Measurements from ENCODE around the gene SUFU. TPM values are rescaled to one million over a fixed set of nuclear protein-coding genes. Genes with fewer than 3 reads are reported as not detected.

The SUFU gene
- total RNA-seq, 1 experiment from 2014 or later, result 2.7 TPM

DNA sequence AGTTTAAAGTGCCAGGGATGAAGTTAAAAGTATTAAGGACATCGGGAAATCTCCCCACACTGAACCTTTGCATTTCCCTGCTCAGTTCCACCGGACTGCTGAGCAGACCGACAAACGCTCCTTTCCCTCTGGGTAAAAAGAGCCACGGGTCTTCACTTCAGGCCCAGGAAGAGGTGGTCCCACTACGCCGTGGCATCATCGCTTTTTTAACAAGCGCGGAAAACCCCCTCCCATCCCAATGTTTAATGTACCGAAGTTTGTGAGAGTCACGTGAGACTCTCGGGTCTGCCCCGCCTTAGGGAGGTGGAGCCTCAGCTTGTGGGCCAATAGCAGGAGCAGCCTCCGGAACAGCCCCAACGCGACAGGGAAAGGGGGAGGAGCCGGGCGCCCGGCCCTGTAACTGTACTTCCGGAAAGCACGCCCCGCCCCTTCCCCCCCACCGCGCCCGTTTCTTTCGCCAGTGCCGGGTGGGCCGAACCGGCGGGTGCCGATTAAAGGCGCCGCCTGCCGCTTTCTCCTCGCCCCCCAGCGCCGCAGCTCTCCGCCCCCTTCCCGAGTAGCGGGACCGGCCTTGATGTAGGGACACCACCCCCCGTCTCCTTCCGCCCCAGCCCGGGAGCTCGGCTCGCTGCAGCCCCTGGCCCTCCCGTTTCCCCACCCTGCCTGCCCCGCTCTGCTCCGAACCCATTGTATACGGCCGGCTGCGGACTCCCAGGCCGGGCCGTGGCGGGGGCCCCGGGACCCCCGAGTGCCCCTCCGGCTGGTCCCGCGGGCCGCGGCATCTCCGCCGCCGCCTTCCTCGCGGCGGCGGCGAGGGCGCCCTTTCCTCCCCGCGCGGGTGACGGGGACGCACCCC is 138.3 kb downstream of the SUFU start:
- Histone ChIP-seq H3K27ac (ENCODE audit: low read length) (peak overlapping the region; percentile 37; the same call in 1 of the 2 replicates), H3K4me1 (ENCODE audit: insufficient read depth, low read length) (no peaks in the 10 kb centered on the region; the same call in 1 of the 2 replicates), H3K4me3 (ENCODE audit: low read length) (peak overlapping the region; percentile 92), H3F3A (ENCODE audit: low read length, unreplicated experiment) (no peaks in the 10 kb centered on the region), H3K9me3 (ENCODE audit: low read length) (no peaks in the 10 kb centered on the region), H3K79me2 (ENCODE audit: low read length) (peaks cover 32% of the 10 kb centered on the region), H3K4me2 (ENCODE audit: low read length) (peak overlapping the region; percentile 97), H3K27me3 (ENCODE audit: low read length) (no peaks in the 10 kb centered on the region), H3K9ac (ENCODE audit: low read length) (peak overlapping the region; percentile 72), H3K36me3 (ENCODE audit: low read depth, low read length) (no peaks in the 10 kb centered on the region), H2AFZ (ENCODE audit: low read length) (peak overlapping the region; percentile 100), H3K9me2 (replicated peaks; ENCODE audit: low read length) (no peaks in the 10 kb centered on the region), H4K20me1 (ENCODE audit: low read length) (no peaks in the 10 kb centered on the region)
- TF ChIP-seq CTCF (conservative IDR thresholded peaks at IDR 0.05; ENCODE audit: low read depth, low read length), result no peak
- TF ChIP-seq EZH2phosphoT487 (IDR thresholded peaks at IDR 0.05; ENCODE audit: borderline replicate concordance, low read length), result no peak
- TF ChIP-seq EZH2 (IDR thresholded peaks at IDR 0.05; ENCODE audit: low read length, unreplicated experiment), result no peak
- POLR2A ChIA-PET (ENCODE audit: unreplicated experiment), result interaction anchor here (0.6 kb wide), 2 partner anchors 8 to 13 kb away, joined by 4 to 6 read pairs; no protein-coding TSS in a partner anchor
- intact Hi-C loops (cut with micrococcal nuclease), result loop anchor here (1.0 to 10.0 kb wide), 2 partner anchors 47 to 139 kb away; partner anchors contain the start of gene SUFU
- CTCF ChIA-PET, result interaction anchor here (0.5 kb wide), 1 partner anchor 19 kb away, joined by 7 read pairs; no protein-coding TSS in a partner anchor
- ATAC-seq (peak; percentile 44), DNase-seq (peak; percentile 90)
- BruUV-seq (replicated peaks), result no TSS peak

DNA sequence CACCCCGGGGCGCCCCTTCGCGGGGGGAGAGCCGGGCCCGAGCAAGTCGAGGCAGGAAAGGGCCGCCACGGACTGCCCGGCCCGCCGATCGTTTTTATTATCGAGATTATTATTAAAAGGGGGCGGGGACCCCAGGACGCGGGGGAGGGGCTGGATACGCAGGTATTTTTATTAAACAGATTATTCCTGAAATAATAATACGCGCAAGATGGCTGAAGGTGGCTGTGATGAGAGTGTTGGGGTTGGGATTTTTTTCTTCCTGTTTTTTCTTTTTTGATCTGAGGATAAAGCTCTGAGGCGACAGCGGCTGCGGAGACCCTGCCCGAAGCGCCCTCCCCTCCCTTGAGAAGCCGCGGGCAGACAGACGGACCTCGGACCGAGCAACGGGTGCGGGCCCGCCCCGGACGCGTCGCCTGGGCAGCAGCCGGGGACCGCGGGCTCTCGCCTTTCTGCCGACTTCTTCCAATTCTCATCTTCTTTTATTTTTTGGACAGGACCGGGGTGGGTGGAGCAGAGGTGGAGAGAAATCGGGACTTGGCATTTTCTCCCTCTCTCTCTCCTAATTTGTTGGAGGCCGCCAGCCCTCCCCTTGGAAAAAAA is 139.1 kb downstream of the SUFU start:
- intact Hi-C loops (cut with micrococcal nuclease), result loop anchor here (1.0 to 10.0 kb wide), 2 partner anchors 48 to 140 kb away; partner anchors contain the start of gene SUFU
- H3K9me3 ChIP-seq (ENCODE audit: low read length), result no peaks in the 10 kb centered on the region
- peaks cover 39% of the 10 kb centered on the region for H3K79me2 ChIP-seq (ENCODE audit: low read length)
- no peaks in the 10 kb centered on the region for H3F3A ChIP-seq (ENCODE audit: low read length, unreplicated experiment)
- H3K27ac ChIP-seq (ENCODE audit: low read length), result peak overlapping the region; percentile 51
- no peak for TF ChIP-seq CTCF (conservative IDR thresholded peaks at IDR 0.05; ENCODE audit: low read depth, low read length)
- TF ChIP-seq EZH2phosphoT487 (IDR thresholded peaks at IDR 0.05; ENCODE audit: borderline replicate concordance, low read length), result no peak
- no TSS peak for BruUV-seq (replicated peaks)
- no peaks in the 10 kb centered on the region for H3K27me3 ChIP-seq (ENCODE audit: low read length)
- no peaks in the 10 kb centered on the region for H3K9me2 ChIP-seq (replicated peaks; ENCODE audit: low read length)
- POLR2A ChIA-PET (ENCODE audit: unreplicated experiment), result interaction anchor here (0.6 kb wide), 1 partner anchor 14 kb away, joined by 6 read pairs; no protein-coding TSS in a partner anchor
- H2AFZ ChIP-seq (ENCODE audit: low read length), result peak overlapping the region; percentile 89
- H3K9ac ChIP-seq (ENCODE audit: low read length), result peak overlapping the region; percentile 72
- peak overlapping the region; percentile 92 for H3K4me3 ChIP-seq (ENCODE audit: low read length)
- ATAC-seq (no peak), DNase-seq (peak; percentile 41)
- H3K4me2 ChIP-seq (ENCODE audit: low read length), result peak overlapping the region; percentile 97
- H3K4me1 ChIP-seq (ENCODE audit: insufficient read depth, low read length), result peaks cover 7% of the 10 kb centered on the region
- H4K20me1 ChIP-seq (ENCODE audit: low read length), result peaks cover 5% of the 10 kb centered on the region; the same call in 1 of the 2 replicates
- H3K36me3 ChIP-seq (ENCODE audit: low read depth, low read length), result no peaks in the 10 kb centered on the region
- CTCF ChIA-PET, result no interaction called here
